ENCODE data around the gene ARFIP2. TPM values are rescaled to one million over a fixed set of nuclear protein-coding genes. Genes with fewer than 3 reads are reported as not detected.
A peak's percentile ranks its signal among the peaks of the same experiment; 100 is the strongest.

ARFIP2 gene
- total RNA-seq, 1 experiment from 2014 or later: 55.1 TPM

- H2AK5ac ChIP-seq (ENCODE audit: insufficient read length, low read length): no peak overlapping the region
- H3K14ac ChIP-seq (ENCODE audit: insufficient read depth, low read length): no peak overlapping the region
- H3K23me2 ChIP-seq (ENCODE audit: insufficient read length, low read depth, low read length, poor library complexity, severe bottlenecking): no peaks in the 10 kb centered on the region
- DNase-seq: no peak
- no peak for TF ChIP-seq CTCF (conservative IDR thresholded peaks at IDR 0.05)
- no peak overlapping the region for H3K9ac ChIP-seq (ENCODE audit: extremely low read depth, insufficient read length, low read length)
- H3K23ac ChIP-seq (ENCODE audit: insufficient read length, low read depth, low read length): no peak overlapping the region
- H3K18ac ChIP-seq (ENCODE audit: insufficient read length, low read depth, low read length): no peak overlapping the region
- no peaks in the 10 kb centered on the region for H4K20me1 ChIP-seq (ENCODE audit: control insufficient read depth, insufficient read depth, insufficient read length)
- H3K4ac ChIP-seq (ENCODE audit: low read depth, low read length): no peak overlapping the region
- H4K5ac ChIP-seq (ENCODE audit: insufficient read length, low read depth, low read length): no peak overlapping the region
- no peak overlapping the region for H4K91ac ChIP-seq (ENCODE audit: insufficient read length, low read depth, low read length)
- H3K79me1 ChIP-seq (ENCODE audit: insufficient read depth, low read depth, low read length, poor library complexity, severe bottlenecking): no peaks in the 10 kb centered on the region
- no peak overlapping the region for H3K4me3 Mint-ChIP-seq
- no peak overlapping the region for H2BK12ac ChIP-seq (ENCODE audit: insufficient read length, low read depth, low read length)
- H2BK5ac ChIP-seq (ENCODE audit: insufficient read length, low read length): no peak overlapping the region
- H3K4me2 ChIP-seq (ENCODE audit: insufficient read depth, insufficient read length, low read length): no peak overlapping the region
- H3K27ac Mint-ChIP-seq: peak overlapping the region in 1 of 3 experiments; percentile 2; a peak in 1 of 7 replicates
- H3K27me3 Mint-ChIP-seq (ENCODE audit: low read depth): no peaks in the 10 kb centered on the region
- H3K79me2 ChIP-seq (ENCODE audit: insufficient read depth, low read length): no peaks in the 10 kb centered on the region
- no CpG with 5 or more reads among the region's 26 CpGs for WGBS (ENCODE audit: extremely low coverage, insufficient read length, low lambda C conversion rate)
- H3K9me3 Mint-ChIP-seq: no peaks in the 10 kb centered on the region
- H2BK120ac ChIP-seq (ENCODE audit: low read depth, low read length, poor library complexity, severe bottlenecking): no peak overlapping the region
- H2AFZ ChIP-seq (ENCODE audit: low read length): no peak overlapping the region
- H3K4me1 ChIP-seq (ENCODE audit: insufficient read depth, low read length): no peaks in the 10 kb centered on the region
- H3K27me3 ChIP-seq (ENCODE audit: insufficient read depth, low read length): no peaks in the 10 kb centered on the region
- H3K4me1 Mint-ChIP-seq: no peaks in the 10 kb centered on the region
- H3T11ph ChIP-seq (ENCODE audit: low read length): no peak overlapping the region
- no peak overlapping the region for H4K8ac ChIP-seq (replicated peaks; ENCODE audit: insufficient read length, low read depth, low read length)
- H3K27ac ChIP-seq (ENCODE audit: insufficient read length, low read depth, low read length): no peak overlapping the region
- H2BK20ac ChIP-seq (ENCODE audit: low read depth, low read length, poor library complexity, severe bottlenecking): no peak overlapping the region
- no peak overlapping the region for H2BK15ac ChIP-seq (ENCODE audit: low read depth, low read length)
- H3K9me3 ChIP-seq (ENCODE audit: control insufficient read depth, low read depth, low read length): no peaks in the 10 kb centered on the region
- H3K36me3 Mint-ChIP-seq (ENCODE audit: insufficient read depth in 1 of 3, low read depth in 3 of 3): peaks cover 0 to 21% (median 6%) of the 10 kb centered on the region in 3 experiments; a peak in 3 of 7 replicates
- H3K56ac ChIP-seq (ENCODE audit: insufficient read length, low read depth, low read length): no peak overlapping the region
These were observed 23.4 kb downstream of the ARFIP2 start for GRCh38 chr11:6457581-6458320.

All from H9 (cell line).